Neural progenitor cell (in vitro differentiated cells): ENCODE results near the gene SPDYE3.
"Not testable (repeated sequence)": the region's sequence is repeated elsewhere in the genome, so short reads cannot be mapped to it uniquely, and the experiment has no call there.

Experiments used
- CTCF ChIP-seq: fragments of 200-600 bp; sonication (generic); IDR thresholded peaks from 2 replicates; pipeline ENCODE4 v1.5.1; 2017; ENCODE audit warnings: antibody characterized with exemption, mild to moderate bottlenecking
- EZH2 ChIP-seq: fragments of 200-600 bp; sonication (generic); IDR thresholded peaks from 2 replicates; pipeline ENCODE4 v1.6.1; 2017; ENCODE audit warnings: antibody characterized with exemption, mild to moderate bottlenecking, moderate library complexity
- EZH2phosphoT487 ChIP-seq: fragments of 200-600 bp; sonication (generic); IDR thresholded peaks from 2 replicates; pipeline ENCODE4 v1.6.1; 2017; ENCODE audit warnings: antibody characterized with exemption

- not testable (repeated sequence) for TF ChIP-seq CTCF, EZH2phosphoT487, EZH2
These were observed 58.5 kb downstream of the SPDYE3 start for GRCh38 chr7:100365998-100366367.
